ENCODE data around the gene MDP1. TPM values are rescaled to one million over a fixed set of nuclear protein-coding genes. Genes with fewer than 3 reads are reported as not detected.

The MDP1 gene
- total and polyA plus RNA-seq, 10 of the 15 experiments (the other 5 are each of a cell fraction or from before 2014, with no cell fraction given) = 10.4 to 45.8 (median 23.5) TPM

DNA sequence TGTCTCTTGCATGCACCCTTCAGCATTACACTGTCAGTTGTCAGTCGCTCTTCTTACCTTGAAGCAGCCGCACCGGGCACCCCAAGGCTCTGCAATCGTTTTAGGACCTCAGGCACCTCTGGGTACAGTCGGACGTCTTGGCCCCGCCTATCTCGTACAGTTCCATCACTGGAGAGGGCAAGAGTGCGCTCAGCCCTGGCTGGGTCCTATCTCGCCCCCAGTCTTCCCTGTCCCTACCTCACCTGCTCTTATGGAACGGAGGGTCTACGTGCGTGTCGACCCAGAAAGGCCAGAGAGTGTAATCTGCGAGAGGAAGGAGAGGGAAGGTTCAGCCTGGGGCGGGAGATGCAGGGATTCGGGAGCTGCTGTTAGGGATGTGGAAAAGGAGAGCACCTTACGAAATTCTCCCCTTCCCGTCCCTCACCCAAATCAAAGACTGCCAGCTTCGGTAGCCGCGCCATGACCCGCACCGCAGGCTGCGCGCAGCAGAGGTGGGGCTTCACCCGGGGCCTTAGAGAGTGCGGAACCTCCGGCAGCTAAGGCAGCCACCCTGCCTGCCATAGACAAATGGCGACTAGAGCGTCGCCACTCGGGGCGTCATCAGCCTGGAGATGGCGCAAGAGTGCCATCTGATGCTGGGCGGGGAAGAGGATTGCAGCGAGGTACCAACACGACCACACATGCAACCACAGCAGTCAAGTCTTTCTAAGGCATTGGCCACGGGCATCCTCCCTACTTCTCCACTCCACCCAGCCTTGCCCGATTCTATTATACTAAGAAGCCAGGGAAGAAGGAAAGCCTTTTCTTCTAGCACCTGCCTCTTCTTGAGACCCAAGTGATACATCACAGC lies at the start of gene MDP1 (continued):
- TF ChIP-seq GATAD2B (conservative IDR thresholded peaks at IDR 0.05; ENCODE audit: low read depth) = peak; percentile 69; the same call in 1 of the 2 replicates
- no peak for TF ChIP-seq NFYA (IDR thresholded peaks at IDR 0.05; ENCODE audit: borderline replicate concordance, low read depth, low read length)
- TF ChIP-seq TAF1 (IDR thresholded peaks at IDR 0.05; ENCODE audit: borderline replicate concordance, low read depth, low read length) = peak; percentile 81; the same call in 1 of the 2 replicates
- TF ChIP-seq CHD4 (IDR thresholded peaks at IDR 0.05) = no peak
- TF ChIP-seq, protein P1, sequence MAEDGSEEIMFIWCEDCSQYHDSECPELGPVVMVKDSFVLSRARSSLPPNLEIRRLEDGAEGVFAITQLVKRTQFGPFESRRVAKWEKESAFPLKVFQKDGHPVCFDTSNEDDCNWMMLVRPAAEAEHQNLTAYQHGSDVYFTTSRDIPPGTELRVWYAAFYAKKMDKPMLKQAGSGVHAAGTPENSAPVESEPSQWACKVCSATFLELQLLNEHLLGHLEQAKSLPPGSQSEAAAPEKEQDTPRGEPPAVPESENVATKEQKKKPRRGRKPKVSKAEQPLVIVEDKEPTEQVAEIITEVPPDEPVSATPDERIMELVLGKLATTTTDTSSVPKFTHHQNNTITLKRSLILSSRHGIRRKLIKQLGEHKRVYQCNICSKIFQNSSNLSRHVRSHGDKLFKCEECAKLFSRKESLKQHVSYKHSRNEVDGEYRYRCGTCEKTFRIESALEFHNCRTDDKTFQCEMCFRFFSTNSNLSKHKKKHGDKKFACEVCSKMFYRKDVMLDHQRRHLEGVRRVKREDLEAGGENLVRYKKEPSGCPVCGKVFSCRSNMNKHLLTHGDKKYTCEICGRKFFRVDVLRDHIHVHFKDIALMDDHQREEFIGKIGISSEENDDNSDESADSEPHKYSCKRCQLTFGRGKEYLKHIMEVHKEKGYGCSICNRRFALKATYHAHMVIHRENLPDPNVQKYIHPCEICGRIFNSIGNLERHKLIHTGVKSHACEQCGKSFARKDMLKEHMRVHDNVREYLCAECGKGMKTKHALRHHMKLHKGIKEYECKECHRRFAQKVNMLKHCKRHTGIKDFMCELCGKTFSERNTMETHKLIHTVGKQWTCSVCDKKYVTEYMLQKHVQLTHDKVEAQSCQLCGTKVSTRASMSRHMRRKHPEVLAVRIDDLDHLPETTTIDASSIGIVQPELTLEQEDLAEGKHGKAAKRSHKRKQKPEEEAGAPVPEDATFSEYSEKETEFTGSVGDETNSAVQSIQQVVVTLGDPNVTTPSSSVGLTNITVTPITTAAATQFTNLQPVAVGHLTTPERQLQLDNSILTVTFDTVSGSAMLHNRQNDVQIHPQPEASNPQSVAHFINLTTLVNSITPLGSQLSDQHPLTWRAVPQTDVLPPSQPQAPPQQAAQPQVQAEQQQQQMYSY (CRISPR knock-in tag; IDR thresholded peaks at IDR 0.05) = no peak
- TF ChIP-seq SP1 (IDR thresholded peaks at IDR 0.05; ENCODE audit: low read depth, low read length) = peak; percentile 14
- TF ChIP-seq NR2C1 (IDR thresholded peaks at IDR 0.05) = peak; percentile 58
- peak; percentile 64; the same call in 1 of the 2 replicates for TF ChIP-seq TBL1XR1 (IDR thresholded peaks at IDR 0.05; ENCODE audit: low read depth, low read length)
- TF ChIP-seq NFIC (IDR thresholded peaks at IDR 0.05; ENCODE audit: low read depth, low read length) = no peak
- peak in 1 of 2 experiments; percentile 42; a peak in 1 of 4 replicates for TF ChIP-seq IKZF2 (IDR thresholded peaks at IDR 0.05)
- no peak for TF ChIP-seq HDGF (IDR thresholded peaks at IDR 0.05)
- TF ChIP-seq HDAC2 (IDR thresholded peaks at IDR 0.05) = no peak
- no peak for TF ChIP-seq SMAD1 (IDR thresholded peaks at IDR 0.05; ENCODE audit: low read depth, partially characterized antibody)

Measured in GM12878 (cell line).